Mucosa of gallbladder (tissue), 1 donor: Measurements from ENCODE around the gene NUP160. TPM values are rescaled to one million over a fixed set of nuclear protein-coding genes. Genes with fewer than 3 reads are reported as not detected.
A peak's percentile ranks its signal among the peaks of the same experiment; 100 is the strongest.
"Not testable (repeated sequence)": the region's sequence is repeated elsewhere in the genome, so short reads cannot be mapped to it uniquely, and the experiment has no call there.

Source experiments
- DNase-seq: peaks from one replicate; pipeline ENCODE4 v3.0.0-alpha.2; 2020; ENCODE audit warnings: low spot score
- total RNA-seq: library from RNA; stranded (reverse); gene quantifications from one replicate; pipeline ENCODE4 v1.2.1, GENCODE V29; 2021
- donor health status: DM: no; HTN: no; CAD: no.

Gene NUP160
- total RNA-seq, 1 donor from 2014 or later = 26.1 TPM

GRCh38 chr11:47861728-47862127 lies 13.6 kb upstream of the NUP160 start:
- no peak for DNase-seq

GRCh38 chr11:47860536-47860935 lies 12.4 kb upstream of the NUP160 start:
- no peak for DNase-seq

- DNase-seq = peak; percentile 34
These were observed 9.9 kb upstream of the NUP160 start for GRCh38 chr11:47857892-47858543.

- no peak for DNase-seq
These were observed 9.3 kb upstream of the NUP160 start for GRCh38 chr11:47857485-47857884.

GRCh38 chr11:47856186-47856585 lies 8.0 kb upstream of the NUP160 start:
- no peak for DNase-seq

GRCh38 chr11:47854667-47855066 lies 6.5 kb upstream of the NUP160 start:
- no peak for DNase-seq

- DNase-seq = no peak
These were observed 3.9 kb upstream of the NUP160 start for GRCh38 chr11:47852053-47852452.

- DNase-seq = no peak
These were observed 2.2 kb upstream of the NUP160 start for GRCh38 chr11:47850337-47850736.

- no peak for DNase-seq
These were observed 578 bp upstream of the NUP160 start for GRCh38 chr11:47848700-47849155.

GRCh38 chr11:47847537-47847891 lies 636 bp downstream of the NUP160 start:
- no peak for DNase-seq

- no peak for DNase-seq
These were observed 1.2 kb downstream of the NUP160 start for GRCh38 chr11:47846998-47847397.

- no peak for DNase-seq
These were observed 4.6 kb downstream of the NUP160 start for GRCh38 chr11:47843361-47844055.

GRCh38 chr11:47842749-47843148 lies 5.4 kb downstream of the NUP160 start:
- DNase-seq = no peak

- no peak for DNase-seq
These were observed 10.2 kb downstream of the NUP160 start for GRCh38 chr11:47837929-47838328.

GRCh38 chr11:47837292-47837691 lies 10.9 kb downstream of the NUP160 start:
- DNase-seq = no peak

- DNase-seq = not testable (repeated sequence)
These were observed 18.1 kb downstream of the NUP160 start for GRCh38 chr11:47830013-47830412.

- DNase-seq = no peak
These were observed 19.9 kb downstream of the NUP160 start for GRCh38 chr11:47828284-47828683.

- not testable (repeated sequence) for DNase-seq
These were observed 25.5 kb downstream of the NUP160 start for GRCh38 chr11:47822664-47823063.

- no peak for DNase-seq
These were observed 28.4 kb downstream of the NUP160 start for GRCh38 chr11:47819743-47820142.

GRCh38 chr11:47800759-47801158 lies 47.4 kb downstream of the NUP160 start:
- DNase-seq = no peak

- no peak for DNase-seq
These were observed 50.5 kb downstream of the NUP160 start for GRCh38 chr11:47797633-47798032.

GRCh38 chr11:47791774-47792430 lies 56.2 kb downstream of the NUP160 start:
- DNase-seq = no peak

- DNase-seq = not testable (repeated sequence)
These were observed 58.1 kb downstream of the NUP160 start for GRCh38 chr11:47790017-47790416.
